Breast epithelium (tissue), 4 donors: ENCODE data around the gene FHIP2A. TPM values are rescaled to one million over a fixed set of nuclear protein-coding genes. Genes with fewer than 3 reads are reported as not detected.

Source experiments
- DNase-seq, 2 donors: peaks; one replicate each; pipeline ENCODE4 v3.0.0-alpha.2; 2019; ENCODE audit warnings: low spot score in 2 of 2
- H3K27ac ChIP-seq, 2 donors: fragments of 200-600 bp; sonication (generic) in 1 of 2; one replicate each; pipeline ENCODE4 v1.5.1; 2016 to 2019; ENCODE audit warnings: mild to moderate bottlenecking in 1 of 2
- H3K27me3 ChIP-seq, 2 donors: fragments of 200-600 bp; sonication (generic) in 1 of 2; one replicate each; pipeline versions ENCODE4 v1.5.1 to v1.6.0; 2017 to 2019; ENCODE audit warnings: control low read depth in 1 of 2, mild to moderate bottlenecking in 1 of 2
- H3K36me3 ChIP-seq: fragments of 200-600 bp; one replicate; pipeline ENCODE4 v1.5.1; 2019
- H3K4me1 ChIP-seq, 2 donors: fragments of 200-600 bp; sonication (generic); one replicate each; pipeline ENCODE4 v1.5.1; 2016 to 2019; ENCODE audit warnings: control low read depth in 1 of 2
- H3K4me3 ChIP-seq, 3 donors: fragments of 200-600 bp; sonication (generic); 1 replicate in 2 of 3; 2 replicates in 1 of 3; pipeline ENCODE4 v1.5.1; 2016 to 2019; ENCODE audit warnings: mild to moderate bottlenecking in 3 of 3, moderate library complexity in 2 of 3
- H3K9me3 ChIP-seq, 2 donors: fragments of 200-600 bp; sonication (generic) in 1 of 2; one replicate each; pipeline ENCODE4 v1.5.1; 2016 to 2019; ENCODE audit warnings: control low read depth in 1 of 2
- POLR2A ChIP-seq: fragments of 450-650 bp; IDR thresholded peaks from one replicate; pipeline ENCODE4 v1.6.1; 2016; ENCODE audit warnings: antibody characterized with exemption, mild to moderate bottlenecking, moderate library complexity
- POLR2AphosphoS5 ChIP-seq, 3 donors: sonication (generic); formaldehyde crosslinking; IDR thresholded peaks; one replicate each; pipeline ENCODE4 v1.6.1; 2017; ENCODE audit warnings: antibody characterized with exemption in 3 of 3
- intact Hi-C: fragments of 100-400 bp; cut with DNase I; formaldehyde crosslinking; loops from one replicate; pipeline ENCODE4 v1.15.1; 2023; ENCODE audit warnings: low total_unique reads
- total RNA-seq, 3 donors: library from RNA; depleted of rRNA; stranded (reverse); fragments of >200 nt; gene quantifications; one replicate each; pipeline ENCODE4 v1.1.0, GENCODE V29; 2016
- TF ChIP-seq, protein P1 (sequence below), 3 donors: fragments of 450-650 bp; IDR thresholded peaks; one replicate each; pipeline ENCODE4 v1.5.1; 2016 to 2017; ENCODE audit warnings: antibody characterized with exemption in 3 of 3, mild to moderate bottlenecking in 3 of 3, moderate library complexity in 3 of 3

Gene FHIP2A
- total RNA-seq, 3 donors from 2014 or later = 28.2 to 32.3 (median 31.0) TPM

DNA sequence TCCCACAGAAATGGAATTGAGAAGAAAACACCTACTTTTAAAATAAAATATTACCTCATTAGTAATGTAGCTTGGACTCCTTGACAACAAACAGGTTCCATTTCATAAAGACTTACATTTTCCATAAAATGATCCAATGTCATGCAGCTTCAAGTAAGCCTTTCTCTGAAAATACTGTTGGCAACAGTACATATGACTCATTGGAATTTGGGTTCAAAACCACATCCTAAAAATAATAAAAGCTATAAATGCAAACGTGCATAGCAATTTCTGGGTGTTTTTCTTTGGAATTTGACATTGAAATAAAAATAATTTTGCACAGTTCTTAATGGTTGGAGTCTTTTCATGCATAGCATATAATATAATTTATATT is 47.9 kb downstream of the FHIP2A start:
- DNase-seq = no peak
- Histone ChIP-seq H3K36me3 (no peaks in the 10 kb centered on the region), H3K27ac (no peak overlapping the region), H3K4me1 (no peaks in the 10 kb centered on the region), H3K27me3 (no peaks in the 10 kb centered on the region), H3K9me3 (no peaks in the 10 kb centered on the region), H3K4me3 (no peak overlapping the region)
- TF ChIP-seq, protein P1, sequence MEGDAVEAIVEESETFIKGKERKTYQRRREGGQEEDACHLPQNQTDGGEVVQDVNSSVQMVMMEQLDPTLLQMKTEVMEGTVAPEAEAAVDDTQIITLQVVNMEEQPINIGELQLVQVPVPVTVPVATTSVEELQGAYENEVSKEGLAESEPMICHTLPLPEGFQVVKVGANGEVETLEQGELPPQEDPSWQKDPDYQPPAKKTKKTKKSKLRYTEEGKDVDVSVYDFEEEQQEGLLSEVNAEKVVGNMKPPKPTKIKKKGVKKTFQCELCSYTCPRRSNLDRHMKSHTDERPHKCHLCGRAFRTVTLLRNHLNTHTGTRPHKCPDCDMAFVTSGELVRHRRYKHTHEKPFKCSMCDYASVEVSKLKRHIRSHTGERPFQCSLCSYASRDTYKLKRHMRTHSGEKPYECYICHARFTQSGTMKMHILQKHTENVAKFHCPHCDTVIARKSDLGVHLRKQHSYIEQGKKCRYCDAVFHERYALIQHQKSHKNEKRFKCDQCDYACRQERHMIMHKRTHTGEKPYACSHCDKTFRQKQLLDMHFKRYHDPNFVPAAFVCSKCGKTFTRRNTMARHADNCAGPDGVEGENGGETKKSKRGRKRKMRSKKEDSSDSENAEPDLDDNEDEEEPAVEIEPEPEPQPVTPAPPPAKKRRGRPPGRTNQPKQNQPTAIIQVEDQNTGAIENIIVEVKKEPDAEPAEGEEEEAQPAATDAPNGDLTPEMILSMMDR (IDR thresholded peaks at IDR 0.05) = no peak
- TF ChIP-seq POLR2A (no peak), POLR2AphosphoS5 (IDR thresholded peaks at IDR 0.05) (no peak)
- intact Hi-C loops = no loop called here

DNA sequence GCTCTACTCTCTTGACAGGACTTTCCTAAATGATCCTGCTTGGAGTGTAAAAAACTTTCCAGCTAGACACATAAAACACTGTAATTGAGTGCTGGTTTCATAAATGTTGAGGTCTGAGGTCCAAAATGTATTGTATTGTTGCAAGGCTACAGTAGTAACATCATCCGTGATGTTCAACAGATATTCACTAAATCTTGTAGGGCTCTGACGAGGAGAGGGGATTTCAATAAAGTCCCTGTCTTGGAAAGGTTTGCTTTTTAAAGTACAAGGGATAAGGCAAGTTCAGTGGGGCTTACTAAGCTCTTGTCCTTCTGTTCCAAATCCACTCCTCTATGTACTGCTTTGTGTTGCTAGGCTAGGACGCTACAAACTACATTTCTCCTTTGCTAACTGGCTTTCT is 48.9 kb downstream of the FHIP2A start:
- no peaks in the 10 kb centered on the region for H3K27me3 ChIP-seq
- no peaks in the 10 kb centered on the region for H3K9me3 ChIP-seq
- H3K36me3 ChIP-seq = no peaks in the 10 kb centered on the region
- H3K4me3 ChIP-seq = no peak overlapping the region
- no peaks in the 10 kb centered on the region for H3K4me1 ChIP-seq
- intact Hi-C loops = loop anchor here (5.0 kb wide), 1 partner anchor 97 kb away; no protein-coding TSS in a partner anchor
- TF ChIP-seq POLR2AphosphoS5 (IDR thresholded peaks at IDR 0.05) = no peak
- TF ChIP-seq, protein P1 (IDR thresholded peaks at IDR 0.05) = no peak
- no peak for TF ChIP-seq POLR2A
- DNase-seq = no peak
- H3K27ac ChIP-seq = no peak overlapping the region

DNA sequence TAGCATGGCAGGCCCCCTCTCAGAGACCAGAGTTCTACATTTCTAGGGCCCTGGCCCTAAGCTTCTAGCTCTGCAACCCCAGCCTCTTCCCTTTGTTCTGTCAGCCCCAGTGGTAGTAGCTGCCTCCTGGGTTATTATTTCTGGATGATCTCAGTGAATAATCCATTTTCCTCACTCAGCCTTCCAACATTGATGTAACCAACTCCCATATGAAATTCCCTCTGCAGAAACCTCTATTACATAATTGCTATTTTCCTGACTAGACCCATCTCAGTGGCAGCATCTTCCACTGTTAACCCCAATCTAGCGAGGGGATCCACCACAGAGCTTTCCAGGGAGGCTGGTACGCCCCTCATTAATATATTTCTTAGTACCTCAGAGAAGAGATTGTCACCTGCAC is 49.8 kb downstream of the FHIP2A start:
- intact Hi-C loops = loop anchor here (5.0 kb wide), 1 partner anchor 96 kb away; no protein-coding TSS in a partner anchor
- Histone ChIP-seq H3K27ac (no peak overlapping the region), H3K9me3 (no peaks in the 10 kb centered on the region), H3K36me3 (no peaks in the 10 kb centered on the region), H3K4me3 (no peak overlapping the region), H3K4me1 (no peaks in the 10 kb centered on the region), H3K27me3 (no peaks in the 10 kb centered on the region)
- TF ChIP-seq POLR2AphosphoS5 (IDR thresholded peaks at IDR 0.05) = no peak
- TF ChIP-seq, protein P1 (IDR thresholded peaks at IDR 0.05) = no peak
- TF ChIP-seq POLR2A = no peak
- no peak for DNase-seq

Other genes with a start within 250 kb of the FHIP2A start
- 100 to 1,000 TPM in 2 of 3 donors, 10 to 100 TPM in 1; 89.0 to 216 (median 131) TPM for gene ABLIM1, start 163.5 kb upstream of the FHIP2A start, total RNA-seq
- gene TRUB1, start 116.4 kb downstream of the FHIP2A start, total RNA-seq = 10 to 100 TPM; 14.9 to 27.8 (median 18.0) TPM